Measurements from ENCODE around the gene CRYGS. TPM values are rescaled to one million over a fixed set of nuclear protein-coding genes. Genes with fewer than 3 reads are reported as not detected.

Gene CRYGS
- total RNA-seq, 1 donor from 2014 or later, result 1.3 TPM

GRCh38 chr3:186523022-186523421 lies 21.2 kb downstream of the CRYGS start:
- TF ChIP-seq CTCF (IDR thresholded peaks at IDR 0.05; ENCODE audit: insufficient read depth, low read depth, low read length) (no peak), EZH2 (IDR thresholded peaks at IDR 0.05; ENCODE audit: insufficient read depth, low read length) (no peak)
- H3K27me3 Mint-ChIP-seq (ENCODE audit: low read depth, unreplicated experiment), result peaks cover 59% of the 10 kb centered on the region
- peaks cover 5% of the 10 kb centered on the region for H3K27me3 ChIP-seq (ENCODE audit: insufficient read depth, low read length)
- no peak overlapping the region for H3K27ac Mint-ChIP-seq (ENCODE audit: unreplicated experiment)
- DNase-seq (ENCODE audit: low read depth) (no peak), FAIRE-seq (no peak)
- H3K79me2 ChIP-seq (ENCODE audit: insufficient read depth, low read length), result no peaks in the 10 kb centered on the region
- no peaks in the 10 kb centered on the region for H3K9me3 ChIP-seq (ENCODE audit: insufficient read depth, low read depth, low read length)
- peaks cover 2% of the 10 kb centered on the region for H3K9me3 Mint-ChIP-seq (ENCODE audit: unreplicated experiment)
- H4K20me1 ChIP-seq (ENCODE audit: insufficient read depth, low read length), result no peaks in the 10 kb centered on the region
- no peak overlapping the region for H3K9ac ChIP-seq (ENCODE audit: low read length)
- H2AFZ ChIP-seq (ENCODE audit: low read depth, low read length), result no peak overlapping the region
- H3K4me3 ChIP-seq (ENCODE audit: insufficient read depth, low read depth, low read length), result no peak overlapping the region
- H3K4me2 ChIP-seq (ENCODE audit: low read length), result no peak overlapping the region
- H3K4me1 ChIP-seq (ENCODE audit: insufficient read depth, low read length), result no peaks in the 10 kb centered on the region
- H3K4me3 Mint-ChIP-seq (ENCODE audit: unreplicated experiment), result no peak overlapping the region
- peaks cover 2% of the 10 kb centered on the region for H3K36me3 Mint-ChIP-seq (ENCODE audit: low read depth, unreplicated experiment)
- H3K4me1 Mint-ChIP-seq (ENCODE audit: low read depth, unreplicated experiment), result no peaks in the 10 kb centered on the region
- H3K36me3 ChIP-seq (ENCODE audit: insufficient read depth, low read length), result no peaks in the 10 kb centered on the region
- H3K27ac ChIP-seq (ENCODE audit: low read depth, low read length), result no peak overlapping the region

GRCh38 chr3:186520957-186521842 lies 23.0 kb downstream of the CRYGS start:
- Histone ChIP-seq H3K4me3 (ENCODE audit: insufficient read depth, low read depth, low read length) (no peak overlapping the region), H3K27ac (ENCODE audit: low read depth, low read length) (no peak overlapping the region), H4K20me1 (ENCODE audit: insufficient read depth, low read length) (no peaks in the 10 kb centered on the region), H3K36me3 (ENCODE audit: insufficient read depth, low read length) (no peaks in the 10 kb centered on the region), H3K79me2 (ENCODE audit: insufficient read depth, low read length) (no peaks in the 10 kb centered on the region), H3K4me2 (ENCODE audit: low read length) (no peak overlapping the region), H3K27me3 (ENCODE audit: insufficient read depth, low read length) (peaks cover 11% of the 10 kb centered on the region), H3K9ac (ENCODE audit: low read length) (no peak overlapping the region), H2AFZ (ENCODE audit: low read depth, low read length) (no peak overlapping the region), H3K4me1 (ENCODE audit: insufficient read depth, low read length) (no peaks in the 10 kb centered on the region), H3K9me3 (ENCODE audit: insufficient read depth, low read depth, low read length) (peaks cover 4% of the 10 kb centered on the region)
- TF ChIP-seq EZH2 (IDR thresholded peaks at IDR 0.05; ENCODE audit: insufficient read depth, low read length) (no peak), CTCF (IDR thresholded peaks at IDR 0.05; ENCODE audit: insufficient read depth, low read depth, low read length) (no peak)
- no peak overlapping the region for H3K4me3 Mint-ChIP-seq (ENCODE audit: unreplicated experiment)
- no peak overlapping the region for H3K27ac Mint-ChIP-seq (ENCODE audit: unreplicated experiment)
- DNase-seq (ENCODE audit: low read depth), result no peak
- peaks cover 43% of the 10 kb centered on the region for H3K27me3 Mint-ChIP-seq (ENCODE audit: low read depth, unreplicated experiment)
- no peaks in the 10 kb centered on the region for H3K4me1 Mint-ChIP-seq (ENCODE audit: low read depth, unreplicated experiment)
- peaks cover 2% of the 10 kb centered on the region for H3K36me3 Mint-ChIP-seq (ENCODE audit: low read depth, unreplicated experiment)
- no peak for FAIRE-seq
- peaks cover 2% of the 10 kb centered on the region for H3K9me3 Mint-ChIP-seq (ENCODE audit: unreplicated experiment)

GRCh38 chr3:186520431-186520830 lies 23.7 kb downstream of the CRYGS start:
- DNase-seq (ENCODE audit: low read depth), result no peak
- H3K9me3 Mint-ChIP-seq (ENCODE audit: unreplicated experiment), result peaks cover 2% of the 10 kb centered on the region
- H3K36me3 Mint-ChIP-seq (ENCODE audit: low read depth, unreplicated experiment), result peaks cover 2% of the 10 kb centered on the region
- Histone ChIP-seq H3K4me3 (ENCODE audit: insufficient read depth, low read depth, low read length) (no peak overlapping the region), H4K20me1 (ENCODE audit: insufficient read depth, low read length) (no peaks in the 10 kb centered on the region), H2AFZ (ENCODE audit: low read depth, low read length) (no peak overlapping the region), H3K79me2 (ENCODE audit: insufficient read depth, low read length) (no peaks in the 10 kb centered on the region), H3K9me3 (ENCODE audit: insufficient read depth, low read depth, low read length) (peaks cover 4% of the 10 kb centered on the region), H3K4me1 (ENCODE audit: insufficient read depth, low read length) (no peaks in the 10 kb centered on the region), H3K27me3 (ENCODE audit: insufficient read depth, low read length) (peaks cover 13% of the 10 kb centered on the region), H3K9ac (ENCODE audit: low read length) (no peak overlapping the region), H3K27ac (ENCODE audit: low read depth, low read length) (no peak overlapping the region), H3K4me2 (ENCODE audit: low read length) (no peak overlapping the region), H3K36me3 (ENCODE audit: insufficient read depth, low read length) (no peaks in the 10 kb centered on the region)
- no peak overlapping the region for H3K27ac Mint-ChIP-seq (ENCODE audit: unreplicated experiment)
- peaks cover 42% of the 10 kb centered on the region for H3K27me3 Mint-ChIP-seq (ENCODE audit: low read depth, unreplicated experiment)
- FAIRE-seq, result no peak
- TF ChIP-seq CTCF (IDR thresholded peaks at IDR 0.05; ENCODE audit: insufficient read depth, low read depth, low read length) (no peak), EZH2 (IDR thresholded peaks at IDR 0.05; ENCODE audit: insufficient read depth, low read length) (no peak)
- no peaks in the 10 kb centered on the region for H3K4me1 Mint-ChIP-seq (ENCODE audit: low read depth, unreplicated experiment)
- no peak overlapping the region for H3K4me3 Mint-ChIP-seq (ENCODE audit: unreplicated experiment)
